DOHH2 (cell line): ENCODE results near the gene CCDC83.

ENCODE experiments used
- H3F3A ChIP-seq: fragments of 200-600 bp; sonication (generic), shearing (Covaris generic); 2 replicates; pipeline ENCODE4 v1.6.0; 2016; ENCODE audit warnings: antibody characterized with exemption, mild to moderate bottlenecking; ENCODE audit not compliant: control insufficient read depth, insufficient read depth
- H3K27ac ChIP-seq: fragments of 200-600 bp; sonication (generic); 2 replicates; pipeline ENCODE4 v1.5.1; 2014; ENCODE audit warnings: low read depth, mild to moderate bottlenecking, low read length, moderate library complexity
- H3K27me3 ChIP-seq: fragments of 200-600 bp; sonication (generic); 2 replicates; pipeline ENCODE4 v1.6.1; 2014; ENCODE audit warnings: mild to moderate bottlenecking, low read length, mixed read lengths; ENCODE audit not compliant: control insufficient read depth
- H3K36me3 ChIP-seq: fragments of 200-600 bp; sonication (generic); 2 replicates; pipeline ENCODE4 v1.6.1; 2014; ENCODE audit warnings: mild to moderate bottlenecking, low read length, moderate library complexity, mixed read lengths; ENCODE audit not compliant: control insufficient read depth
- H3K4me1 ChIP-seq: fragments of 200-600 bp; sonication (generic); 2 replicates; pipeline ENCODE4 v1.6.1; 2014; ENCODE audit warnings: mild to moderate bottlenecking, low read length, mixed read lengths; ENCODE audit not compliant: control insufficient read depth
- H3K4me2 ChIP-seq: fragments of 200-600 bp; sonication (generic); 2 replicates; pipeline ENCODE4 v1.6.0; 2014; ENCODE audit warnings: mild to moderate bottlenecking, low read length, moderate library complexity
- H3K4me3 ChIP-seq: fragments of 200-600 bp; sonication (generic); 2 replicates; pipeline ENCODE4 v1.5.1; 2014; ENCODE audit warnings: mild to moderate bottlenecking, low read length, mixed read lengths
- H3K79me2 ChIP-seq: fragments of 200-600 bp; sonication (generic); 2 replicates; pipeline ENCODE4 v1.6.1; 2014; ENCODE audit warnings: mild to moderate bottlenecking, low read length, mixed read lengths; ENCODE audit not compliant: control insufficient read depth
- H3K9me2 ChIP-seq: fragments of 200-600 bp; sonication (generic); replicated peaks from 2 replicates; pipeline ENCODE4 v1.6.1; 2014; ENCODE audit warnings: mild to moderate bottlenecking, low read length, mixed read lengths; ENCODE audit not compliant: control insufficient read depth
- H3K9me3 ChIP-seq: fragments of 200-600 bp; sonication (generic); 2 replicates; pipeline ENCODE4 v1.6.1; 2014; ENCODE audit warnings: antibody characterized with exemption, low read length, mixed read lengths; ENCODE audit not compliant: control insufficient read depth, insufficient read depth
- H4K20me1 ChIP-seq: fragments of 200-600 bp; sonication (generic); 2 replicates; pipeline ENCODE4 v1.6.0; 2014; ENCODE audit warnings: low read depth, mild to moderate bottlenecking, antibody characterized with exemption, low read length, moderate library complexity; ENCODE audit not compliant: control insufficient read depth, insufficient read depth
- CTCF ChIP-seq: fragments of 200-600 bp; sonication (generic); IDR thresholded peaks from one replicate; pipeline ENCODE4 v1.5.1; 2014; ENCODE audit warnings: antibody characterized with exemption, mild to moderate bottlenecking, low read depth, low read length; ENCODE audit not compliant: poor library complexity, severe bottlenecking
- EZH2phosphoT487 ChIP-seq: fragments of 200-600 bp; sonication (generic); IDR thresholded peaks from 2 replicates; pipeline ENCODE4 v1.6.1; 2017; ENCODE audit warnings: borderline replicate concordance, mild to moderate bottlenecking, antibody characterized with exemption, low read length, moderate library complexity, mixed read lengths

CCDC83 gene

GRCh38 chr11:85843929-85844328, 11.3 kb upstream of the CCDC83 start:
- Histone ChIP-seq H3K9me2 (no peaks in the 10 kb centered on the region), H3K4me3 (no peak overlapping the region), H4K20me1 (no peaks in the 10 kb centered on the region), H3F3A (no peaks in the 10 kb centered on the region), H3K27ac (no peak overlapping the region), H3K4me2 (no peak overlapping the region), H3K79me2 (no peaks in the 10 kb centered on the region), H3K4me1 (no peaks in the 10 kb centered on the region), H3K36me3 (no peaks in the 10 kb centered on the region), H3K9me3 (no peaks in the 10 kb centered on the region), H3K27me3 (no peaks in the 10 kb centered on the region)
- TF ChIP-seq EZH2phosphoT487 (no peak), CTCF (no peak)

GRCh38 chr11:85844439-85845123, 10.6 kb upstream of the CCDC83 start:
- no peaks in the 10 kb centered on the region for H3K9me3 ChIP-seq
- no peak overlapping the region for H3K27ac ChIP-seq

GRCh38 chr11:85845124-85845631, 10.0 kb upstream of the CCDC83 start:
- Histone ChIP-seq H3K4me1 (no peaks in the 10 kb centered on the region), H3K36me3 (no peaks in the 10 kb centered on the region), H3K4me2 (no peak overlapping the region), H3K4me3 (no peak overlapping the region), H3K79me2 (no peaks in the 10 kb centered on the region), H4K20me1 (no peaks in the 10 kb centered on the region), H3F3A (no peaks in the 10 kb centered on the region), H3K9me2 (no peaks in the 10 kb centered on the region), H3K9me3 (no peaks in the 10 kb centered on the region), H3K27ac (no peak overlapping the region), H3K27me3 (no peaks in the 10 kb centered on the region)
- no peak for TF ChIP-seq EZH2phosphoT487
- TF ChIP-seq CTCF = no peak

More at GRCh38 chr11:85844439-85845123, 10.6 kb upstream of the CCDC83 start:
- H3F3A ChIP-seq = no peaks in the 10 kb centered on the region
- H3K79me2 ChIP-seq = no peaks in the 10 kb centered on the region
- H3K4me2 ChIP-seq = no peak overlapping the region
- H3K36me3 ChIP-seq = no peaks in the 10 kb centered on the region
- H3K4me1 ChIP-seq = no peaks in the 10 kb centered on the region
- H4K20me1 ChIP-seq = no peaks in the 10 kb centered on the region
- no peak overlapping the region for H3K4me3 ChIP-seq
- no peaks in the 10 kb centered on the region for H3K27me3 ChIP-seq
- no peaks in the 10 kb centered on the region for H3K9me2 ChIP-seq
- TF ChIP-seq EZH2phosphoT487 = no peak
- no peak for TF ChIP-seq CTCF
